ENCODE measurements around the gene PITX3. TPM values are rescaled to one million over a fixed set of nuclear protein-coding genes. Genes with fewer than 3 reads are reported as not detected.
"Not testable (repeated sequence)": the region's sequence is repeated elsewhere in the genome, so short reads cannot be mapped to it uniquely, and the experiment has no call there.

PITX3 gene
- total and polyA plus RNA-seq, 2 experiments from 2014 or later = 0.34 TPM; not detected in 1

GRCh38 chr10:102191956-102192355 lies 49.4 kb downstream of the PITX3 start (continued):
- no peak for TF ChIP-seq CTCF (conservative IDR thresholded peaks at IDR 0.05; ENCODE audit: low read depth in 2 of 2)

- not testable (repeated sequence) for H4K20me1 ChIP-seq (replicated peaks; ENCODE audit: insufficient read depth); H3F3A ChIP-seq (replicated peaks; ENCODE audit: low read depth); H3K4me1 ChIP-seq (ENCODE audit: insufficient read depth); ATAC-seq; H3K36me3 Mint-ChIP-seq (ENCODE audit: low read depth); H3K27me3 Mint-ChIP-seq (ENCODE audit: insufficient read depth, low read depth, poor library complexity); H3K27me3 ChIP-seq (ENCODE audit: insufficient read depth); H3K36me3 ChIP-seq (ENCODE audit: insufficient read depth); H3K27ac ChIP-seq (ENCODE audit: low read depth); H3K9me2 ChIP-seq (ENCODE audit: insufficient read depth); H3K79me2 ChIP-seq (replicated peaks; ENCODE audit: insufficient read depth); H3K4me3 ChIP-seq; H3K4me1 Mint-ChIP-seq; H3K4me3 Mint-ChIP-seq; H3K4me2 ChIP-seq; H2AFZ ChIP-seq; DNase-seq (ENCODE audit: low spot score); H3K27ac Mint-ChIP-seq
- H3K9me3 Mint-ChIP-seq = peaks cover 73% of the 10 kb centered on the region
Observed at GRCh38 chr10:102188941-102189898, 52.1 kb downstream of the PITX3 start.

- H3K4me2 ChIP-seq = no peak overlapping the region
- no peak overlapping the region for H2AFZ ChIP-seq
- H3K36me3 ChIP-seq (ENCODE audit: insufficient read depth) = no peaks in the 10 kb centered on the region; the same call in 1 of the 2 replicates
- Mint-ChIP-seq H3K4me3 (no peak overlapping the region), H3K27ac (no peak overlapping the region), H3K9me3 (peaks cover 78% of the 10 kb centered on the region), H3K36me3 (ENCODE audit: low read depth) (peaks cover 10% of the 10 kb centered on the region; the same call in 2 of the 3 replicates), H3K27me3 (ENCODE audit: insufficient read depth, low read depth, poor library complexity) (peaks cover 4% of the 10 kb centered on the region), H3K4me1 (no peaks in the 10 kb centered on the region)
- DNase-seq (ENCODE audit: low spot score) = no peak
- H3K79me2 ChIP-seq (replicated peaks; ENCODE audit: insufficient read depth) = no peaks in the 10 kb centered on the region
- H3K27me3 ChIP-seq (ENCODE audit: insufficient read depth) = no peaks in the 10 kb centered on the region
- ATAC-seq = no peak
- no peaks in the 10 kb centered on the region for H3K9me2 ChIP-seq (ENCODE audit: insufficient read depth)
- no peaks in the 10 kb centered on the region for H3F3A ChIP-seq (replicated peaks; ENCODE audit: low read depth)
- no peaks in the 10 kb centered on the region for H4K20me1 ChIP-seq (replicated peaks; ENCODE audit: insufficient read depth)
- no peak overlapping the region for H3K4me3 ChIP-seq
- no peaks in the 10 kb centered on the region for H3K4me1 ChIP-seq (ENCODE audit: insufficient read depth)
- no peak overlapping the region for H3K27ac ChIP-seq (ENCODE audit: low read depth)
- TF ChIP-seq NANOG (IDR thresholded peaks at IDR 0.05; ENCODE audit: borderline replicate concordance) (no peak), ZNF462 (CRISPR knock-in tag; IDR thresholded peaks at IDR 0.05) (no peak), CTCF (conservative IDR thresholded peaks at IDR 0.05; ENCODE audit: low read depth in 2 of 2) (no peak), ETS1 (IDR thresholded peaks at IDR 0.05) (no peak), EZH2 (IDR thresholded peaks at IDR 0.05; ENCODE audit: low read depth, unreplicated experiment) (no peak)
Observed at GRCh38 chr10:102188298-102188940, 52.9 kb downstream of the PITX3 start.
